Peyer's patch (tissue), 4 donors: Measurements from ENCODE around the gene NOCT. TPM values are rescaled to one million over a fixed set of nuclear protein-coding genes. Genes with fewer than 3 reads are reported as not detected.

ENCODE experiments used
- DNase-seq, 3 donors: peaks; one replicate each; pipeline ENCODE4 v3.0.0-alpha.2; 2017 to 2019
- H3K27ac ChIP-seq, 4 donors: fragments of 200-600 bp; sonication (generic); one replicate each; pipeline ENCODE4 v1.5.1; 2016 to 2019
- H3K27me3 ChIP-seq, 2 donors: fragments of 200-600 bp; sonication (generic); one replicate each; pipeline ENCODE4 v1.5.1; 2019
- H3K36me3 ChIP-seq, 3 donors: fragments of 200-600 bp; sonication (generic); one replicate each; pipeline ENCODE4 v1.5.1; 2016 to 2019
- H3K4me1 ChIP-seq, 4 donors: fragments of 200-600 bp; sonication (generic); one replicate each; pipeline ENCODE4 v1.5.1; 2016 to 2019
- H3K4me3 ChIP-seq, 4 donors: fragments of 200-600 bp; sonication (generic); 1 replicate in 3 of 4; 2 replicates in 1 of 4; pipeline ENCODE4 v1.5.1; 2016 to 2019; ENCODE audit warnings: mild to moderate bottlenecking in 1 of 4
- H3K9me3 ChIP-seq, 4 donors: fragments of 200-600 bp; sonication (generic); one replicate each; pipeline ENCODE4 v1.5.1; 2016 to 2019; ENCODE audit warnings: mild to moderate bottlenecking in 1 of 4
- CTCF ChIP-seq, 6 experiments: fragments of 450-650 bp in 4 of 6; fragments of 200-600 bp in 2 of 6; sonication (generic) in 1 of 6; IDR thresholded peaks; one replicate each; pipeline ENCODE4 v1.5.1; 2017 to 2019; ENCODE audit warnings: antibody characterized with exemption in 6 of 6, mild to moderate bottlenecking in 3 of 6, moderate library complexity in 1 of 6
- POLR2A ChIP-seq, 2 donors: fragments of 450-650 bp; IDR thresholded peaks; one replicate each; pipeline ENCODE4 v1.5.1; 2017; ENCODE audit warnings: antibody characterized with exemption in 2 of 2, mild to moderate bottlenecking in 2 of 2, moderate library complexity in 2 of 2
- total RNA-seq, 4 donors: library from RNA; depleted of rRNA; stranded (reverse); fragments of >200 nt; gene quantifications; one replicate each; pipeline ENCODE4 v1.1.0, GENCODE V29; 2016

The NOCT gene
- total RNA-seq, 4 donors from 2014 or later: 5.4 to 26.4 (median 11.0) TPM

- H3K4me3 ChIP-seq: peak overlapping the region; percentile 65 to 98 (median 80)
- DNase-seq: no peak
- H3K27ac ChIP-seq: peak overlapping the region; percentile 74 to 99 (median 86)
- H3K9me3 ChIP-seq: no peaks in the 10 kb centered on the region
- no peaks in the 10 kb centered on the region for H3K36me3 ChIP-seq
- no peaks in the 10 kb centered on the region for H3K27me3 ChIP-seq
- H3K4me1 ChIP-seq: peaks cover 0 to 20% (median 6%) of the 10 kb centered on the region in 4 donors
- TF ChIP-seq CTCF (IDR thresholded peaks at IDR 0.05): no peak
- TF ChIP-seq POLR2A (IDR thresholded peaks at IDR 0.05): no peak
These were observed 961 bp upstream of the NOCT start for GRCh38 chr4:139014371-139015268.

DNA sequence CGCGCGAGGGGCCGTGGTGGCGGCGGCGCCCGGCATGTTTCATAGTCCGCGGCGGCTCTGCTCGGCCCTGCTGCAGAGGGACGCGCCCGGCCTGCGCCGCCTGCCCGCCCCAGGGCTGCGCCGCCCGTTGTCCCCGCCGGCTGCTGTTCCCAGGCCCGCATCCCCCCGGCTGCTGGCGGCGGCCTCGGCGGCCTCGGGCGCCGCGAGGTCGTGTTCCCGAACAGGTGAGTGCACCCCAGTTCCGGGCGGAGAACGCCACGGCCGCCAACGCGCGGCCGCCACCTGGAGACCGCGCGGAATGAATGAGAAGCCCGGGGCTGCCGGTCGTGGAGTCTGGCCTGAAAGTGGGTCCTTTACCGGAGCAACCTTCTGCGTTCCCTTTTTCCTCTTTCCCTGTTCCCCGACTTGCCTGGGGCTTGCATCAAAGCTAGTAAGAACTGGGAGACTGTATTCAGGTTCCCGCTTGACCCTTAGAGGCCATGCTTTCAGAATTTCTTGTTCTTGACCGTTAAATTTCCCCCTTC, 429 bp downstream of the NOCT start:
- peak in 2 of 3 donors; percentile 52 to 78 for DNase-seq
- peak overlapping the region; percentile 65 to 98 (median 80) for H3K4me3 ChIP-seq
- H3K27ac ChIP-seq: peak overlapping the region; percentile 74 to 99 (median 86)
- TF ChIP-seq POLR2A (IDR thresholded peaks at IDR 0.05) (no peak), CTCF (IDR thresholded peaks at IDR 0.05) (peak in 1 of 6 experiments; percentile 7)
- no peaks in the 10 kb centered on the region for H3K9me3 ChIP-seq
- H3K4me1 ChIP-seq: peaks cover 0 to 20% (median 6%) of the 10 kb centered on the region in 4 donors
- H3K27me3 ChIP-seq: no peaks in the 10 kb centered on the region
- H3K36me3 ChIP-seq: no peaks in the 10 kb centered on the region

- TF ChIP-seq CTCF (IDR thresholded peaks at IDR 0.05) (no peak), POLR2A (IDR thresholded peaks at IDR 0.05) (no peak)
- Histone ChIP-seq H3K27ac (no peak overlapping the region), H3K27me3 (no peaks in the 10 kb centered on the region), H3K4me1 (peaks cover 0 to 20% (median 6%) of the 10 kb centered on the region in 4 donors), H3K4me3 (no peak overlapping the region), H3K9me3 (no peaks in the 10 kb centered on the region), H3K36me3 (no peaks in the 10 kb centered on the region)
- DNase-seq: no peak
These were observed 2.3 kb downstream of the NOCT start for GRCh38 chr4:139017861-139018260.

- no peaks in the 10 kb centered on the region for H3K9me3 ChIP-seq
- H3K27me3 ChIP-seq: no peaks in the 10 kb centered on the region
- no peak overlapping the region for H3K27ac ChIP-seq
- H3K4me3 ChIP-seq: peak overlapping the region in 1 of 4 donors; percentile 4
- H3K36me3 ChIP-seq: no peaks in the 10 kb centered on the region
- TF ChIP-seq POLR2A (IDR thresholded peaks at IDR 0.05) (no peak), CTCF (IDR thresholded peaks at IDR 0.05) (no peak)
- DNase-seq: no peak
- peaks cover 0 to 15% (median 6%) of the 10 kb centered on the region in 4 donors for H3K4me1 ChIP-seq
These were observed 2.9 kb downstream of the NOCT start for GRCh38 chr4:139018501-139018900.

DNA sequence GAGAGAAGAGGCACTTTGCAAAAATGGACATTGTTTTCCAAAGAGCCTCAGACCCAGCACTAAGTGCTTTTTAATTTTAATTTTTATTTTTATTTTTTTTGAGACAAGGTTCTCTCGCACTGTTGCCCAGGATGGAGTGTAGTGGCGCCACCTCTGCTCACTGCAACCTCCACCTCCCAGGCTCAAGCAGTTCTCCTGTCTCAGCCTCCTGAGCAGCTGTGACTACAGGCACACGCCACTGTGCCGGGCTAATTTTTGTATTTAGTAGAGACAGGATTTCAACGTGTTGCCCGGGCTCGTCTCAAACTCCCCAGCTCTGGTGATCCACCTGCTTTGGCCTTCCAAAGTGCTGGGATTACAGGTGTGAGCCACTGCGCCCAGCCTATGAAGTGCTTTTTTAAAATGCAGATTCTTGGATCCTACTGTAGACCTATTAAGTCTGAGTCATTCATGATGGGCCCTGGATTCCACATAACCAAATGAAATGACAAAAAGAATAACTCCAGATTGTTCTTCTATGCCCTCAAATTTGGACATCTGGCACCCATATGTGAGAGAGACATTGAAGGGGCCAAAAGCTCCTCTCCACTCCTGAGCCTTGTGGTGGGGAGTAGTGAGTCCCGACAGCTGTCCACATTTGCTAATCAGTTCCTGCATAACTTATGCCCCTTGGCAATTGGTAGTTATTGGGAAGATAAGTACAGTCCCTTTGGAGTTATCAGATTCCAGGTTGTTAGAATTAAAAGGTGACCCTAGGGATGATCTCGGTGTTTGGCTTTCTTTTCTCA, 3.6 kb downstream of the NOCT start:
- no peaks in the 10 kb centered on the region for H3K36me3 ChIP-seq
- no peaks in the 10 kb centered on the region for H3K27me3 ChIP-seq
- no peaks in the 10 kb centered on the region for H3K9me3 ChIP-seq
- DNase-seq: no peak
- no peak overlapping the region for H3K4me3 ChIP-seq
- H3K4me1 ChIP-seq: peaks cover 0 to 9% (median 6%) of the 10 kb centered on the region in 4 donors
- H3K27ac ChIP-seq: no peak overlapping the region
- TF ChIP-seq POLR2A (IDR thresholded peaks at IDR 0.05): no peak
- TF ChIP-seq CTCF (IDR thresholded peaks at IDR 0.05): no peak
